ENCODE measurements around the gene PKD1L1.

Gene PKD1L1

GRCh38 chr7:47743965-47744591, 204.2 kb downstream of the PKD1L1 start:
- DNase-seq (ENCODE audit: extremely low read depth in 1 of 2, low read depth in 1 of 2), result no peak

- DNase-seq (ENCODE audit: extremely low read depth in 1 of 2, low read depth in 1 of 2), result no peak
These were observed 206.3 kb downstream of the PKD1L1 start for GRCh38 chr7:47741984-47742383.

- no peak for DNase-seq (ENCODE audit: extremely low read depth in 1 of 2, low read depth in 1 of 2)
These were observed 208.4 kb downstream of the PKD1L1 start for GRCh38 chr7:47739891-47740290.

- DNase-seq (ENCODE audit: extremely low read depth in 1 of 2, low read depth in 1 of 2), result no peak
These were observed 208.9 kb downstream of the PKD1L1 start for GRCh38 chr7:47739301-47739875.

GRCh38 chr7:47738563-47739166, 209.6 kb downstream of the PKD1L1 start:
- DNase-seq (ENCODE audit: extremely low read depth in 1 of 2, low read depth in 1 of 2), result no peak

- DNase-seq (ENCODE audit: extremely low read depth in 1 of 2, low read depth in 1 of 2), result no peak
These were observed 210.7 kb downstream of the PKD1L1 start for GRCh38 chr7:47737601-47738000.

- DNase-seq (ENCODE audit: extremely low read depth in 1 of 2, low read depth in 1 of 2), result no peak
These were observed 212.6 kb downstream of the PKD1L1 start for GRCh38 chr7:47735431-47736345.

GRCh38 chr7:47734949-47735291, 213.3 kb downstream of the PKD1L1 start:
- DNase-seq (ENCODE audit: extremely low read depth in 1 of 2, low read depth in 1 of 2), result no peak

- no peak for DNase-seq (ENCODE audit: extremely low read depth in 1 of 2, low read depth in 1 of 2)
These were observed 213.8 kb downstream of the PKD1L1 start for GRCh38 chr7:47734287-47734948.

- DNase-seq (ENCODE audit: extremely low read depth in 1 of 2, low read depth in 1 of 2), result no peak
These were observed 218.1 kb downstream of the PKD1L1 start for GRCh38 chr7:47730142-47730541.

- DNase-seq (ENCODE audit: extremely low read depth in 1 of 2, low read depth in 1 of 2), result no peak
These were observed 222.1 kb downstream of the PKD1L1 start for GRCh38 chr7:47726047-47726726.

GRCh38 chr7:47725031-47725780, 223.1 kb downstream of the PKD1L1 start:
- DNase-seq (ENCODE audit: extremely low read depth in 1 of 2, low read depth in 1 of 2), result no peak
